NT2/D1 (cell line): ENCODE data around the gene DENND1B.

ENCODE experiments used
- SUZ12 ChIP-seq: IDR thresholded peaks from 2 replicates; pipeline ENCODE4 v1.6.1; 2011; ENCODE audit not compliant: insufficient read length, insufficient read depth; ENCODE audit errors: extremely low read depth
- YY1 ChIP-seq: IDR thresholded peaks from 2 replicates; pipeline ENCODE4 v1.6.1; 2011; ENCODE audit not compliant: insufficient read length, insufficient read depth
- ZNF274 ChIP-seq: IDR thresholded peaks from 2 replicates; pipeline ENCODE4 v1.6.1; 2011; ENCODE audit warnings: mild to moderate bottlenecking, low read depth, low read length

DNA sequence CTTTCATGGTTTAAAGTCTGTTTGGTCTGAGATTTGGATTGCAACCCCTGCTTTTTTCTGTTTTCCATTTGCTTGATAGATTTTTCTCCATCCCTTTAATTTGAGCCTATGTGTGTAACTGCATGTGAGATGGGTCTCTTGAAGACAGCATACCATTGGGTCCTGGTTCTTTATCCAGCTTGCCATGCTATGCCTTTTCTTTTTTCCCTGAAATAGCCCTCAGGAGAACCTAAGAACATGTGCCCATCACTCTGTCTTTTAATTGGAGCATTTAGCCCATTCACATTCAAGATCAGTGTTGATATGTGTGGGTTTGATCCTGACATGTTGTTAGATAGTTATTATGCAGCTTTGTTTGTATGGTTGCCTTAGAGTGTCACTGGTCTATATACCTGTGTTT, 21.7 kb upstream of the DENND1B start:
- no peak for TF ChIP-seq YY1
- no peak for TF ChIP-seq ZNF274
- no peak for TF ChIP-seq SUZ12
